Adrenal gland (tissue), 5 donors: ENCODE data around the gene ZBTB6.
A peak's percentile ranks its signal among the peaks of the same experiment; 100 is the strongest.

ENCODE experiments used
- POLR2A ChIP-seq, 2 donors: fragments of 450-650 bp; IDR thresholded peaks; one replicate each; pipeline ENCODE4 v1.6.1; 2017; ENCODE audit warnings: antibody characterized with exemption in 2 of 2, mild to moderate bottlenecking in 2 of 2, moderate library complexity in 1 of 2
- TF ChIP-seq, protein P1 (sequence below), 6 experiments: fragments of 450-650 bp in 4 of 6; fragments of 200-600 bp in 2 of 6; sonication (generic) in 1 of 6; IDR thresholded peaks; 1 replicate in 5 of 6; 2 replicates in 1 of 6; pipeline versions ENCODE4 v1.5.1 to v1.8.0; 2016 to 2021; ENCODE audit warnings: antibody characterized with exemption in 6 of 6, mild to moderate bottlenecking in 2 of 6, moderate library complexity in 1 of 6
- donor health status: DM: no; HTN: no; CAD: no.

- TF ChIP-seq, protein P1, sequence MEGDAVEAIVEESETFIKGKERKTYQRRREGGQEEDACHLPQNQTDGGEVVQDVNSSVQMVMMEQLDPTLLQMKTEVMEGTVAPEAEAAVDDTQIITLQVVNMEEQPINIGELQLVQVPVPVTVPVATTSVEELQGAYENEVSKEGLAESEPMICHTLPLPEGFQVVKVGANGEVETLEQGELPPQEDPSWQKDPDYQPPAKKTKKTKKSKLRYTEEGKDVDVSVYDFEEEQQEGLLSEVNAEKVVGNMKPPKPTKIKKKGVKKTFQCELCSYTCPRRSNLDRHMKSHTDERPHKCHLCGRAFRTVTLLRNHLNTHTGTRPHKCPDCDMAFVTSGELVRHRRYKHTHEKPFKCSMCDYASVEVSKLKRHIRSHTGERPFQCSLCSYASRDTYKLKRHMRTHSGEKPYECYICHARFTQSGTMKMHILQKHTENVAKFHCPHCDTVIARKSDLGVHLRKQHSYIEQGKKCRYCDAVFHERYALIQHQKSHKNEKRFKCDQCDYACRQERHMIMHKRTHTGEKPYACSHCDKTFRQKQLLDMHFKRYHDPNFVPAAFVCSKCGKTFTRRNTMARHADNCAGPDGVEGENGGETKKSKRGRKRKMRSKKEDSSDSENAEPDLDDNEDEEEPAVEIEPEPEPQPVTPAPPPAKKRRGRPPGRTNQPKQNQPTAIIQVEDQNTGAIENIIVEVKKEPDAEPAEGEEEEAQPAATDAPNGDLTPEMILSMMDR (IDR thresholded peaks at IDR 0.05) = no peak
- TF ChIP-seq POLR2A (IDR thresholded peaks at IDR 0.05) = peak; percentile 44 to 86
These were observed 18.4 kb upstream of the ZBTB6 start, which contains the start of gene ZBTB26 for GRCh38 chr9:122931226-122932121.
